ENCODE results near the gene DLG2. TPM values are rescaled to one million over a fixed set of nuclear protein-coding genes. Genes with fewer than 3 reads are reported as not detected.
"Not testable (repeated sequence)": the region's sequence is repeated elsewhere in the genome, so short reads cannot be mapped to it uniquely, and the experiment has no call there.

Gene DLG2
- total RNA-seq, 1 experiment from 2014 or later, result 1.8 TPM

- no peak for DNase-seq
- Histone ChIP-seq H3K27me3 (ENCODE audit: control insufficient read depth, insufficient read depth, low read length) (no peaks in the 10 kb centered on the region), H3K4me3 (ENCODE audit: insufficient read depth, low read depth, low read length) (no peak overlapping the region), H3K36me3 (replicated peaks; ENCODE audit: control insufficient read depth, insufficient read depth, low read length) (no peaks in the 10 kb centered on the region)
Measured at GRCh38 chr11:85406316-85406715, 220.8 kb downstream of the DLG2 start.

GRCh38 chr11:85395515-85396055 lies 231.6 kb downstream of the DLG2 start:
- not testable (repeated sequence) for H3K36me3 ChIP-seq (replicated peaks; ENCODE audit: control insufficient read depth, insufficient read depth, low read length); DNase-seq; H3K27me3 ChIP-seq (ENCODE audit: control insufficient read depth, insufficient read depth, low read length); H3K4me3 ChIP-seq (ENCODE audit: insufficient read depth, low read depth, low read length)

DNA sequence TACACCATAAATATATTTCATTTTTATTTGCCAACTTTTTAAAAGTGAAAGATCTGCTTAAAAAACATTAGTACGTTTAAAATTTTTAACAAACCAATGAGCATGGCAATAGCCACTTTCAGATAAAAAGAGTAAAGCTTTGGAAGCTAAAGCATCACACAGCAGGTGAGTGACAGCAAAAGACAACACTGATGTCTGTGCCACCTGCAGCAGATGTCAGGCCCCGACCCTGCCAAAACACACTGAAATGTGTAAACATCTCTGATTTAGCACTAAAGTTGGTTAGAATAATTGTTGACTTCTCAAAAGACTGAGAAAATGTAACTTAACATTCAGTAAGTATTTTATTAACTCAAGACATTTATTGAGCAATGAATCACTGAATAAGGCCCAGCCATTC lies 232.9 kb downstream of the DLG2 start:
- Histone ChIP-seq H3K27me3 (ENCODE audit: control insufficient read depth, insufficient read depth, low read length) (no peaks in the 10 kb centered on the region; the same call in 1 of the 2 replicates), H3K36me3 (replicated peaks; ENCODE audit: control insufficient read depth, insufficient read depth, low read length) (no peaks in the 10 kb centered on the region), H3K4me3 (ENCODE audit: insufficient read depth, low read depth, low read length) (no peak overlapping the region)
- DNase-seq, result no peak

GRCh38 chr11:85391141-85391540 lies 236.0 kb downstream of the DLG2 start:
- H3K36me3 ChIP-seq (replicated peaks; ENCODE audit: control insufficient read depth, insufficient read depth, low read length), result no peaks in the 10 kb centered on the region
- DNase-seq, result no peak
- H3K4me3 ChIP-seq (ENCODE audit: insufficient read depth, low read depth, low read length), result no peak overlapping the region
- no peaks in the 10 kb centered on the region; the same call in 1 of the 2 replicates for H3K27me3 ChIP-seq (ENCODE audit: control insufficient read depth, insufficient read depth, low read length)

GRCh38 chr11:85385547-85385946 lies 241.6 kb downstream of the DLG2 start:
- no peaks in the 10 kb centered on the region for H3K27me3 ChIP-seq (ENCODE audit: control insufficient read depth, insufficient read depth, low read length)

DNA sequence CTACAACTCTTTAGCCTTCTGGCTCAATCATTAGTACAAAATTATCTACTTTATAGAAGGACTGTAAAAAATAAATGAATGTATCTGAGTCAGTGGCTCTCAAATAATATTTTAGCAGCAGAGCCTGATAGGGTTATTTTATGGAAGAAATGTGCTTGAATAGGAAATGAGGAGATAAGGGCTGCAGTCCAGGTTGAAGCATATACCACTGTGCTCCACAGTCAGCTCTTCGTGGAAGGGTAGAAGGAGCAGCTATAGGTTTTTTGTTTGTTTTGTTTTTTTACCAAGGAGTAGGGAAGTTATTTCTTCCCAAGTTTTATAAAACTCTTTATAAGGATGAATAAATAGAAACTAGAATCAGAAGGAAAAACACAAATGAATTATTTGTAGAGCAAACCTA lies 242.0 kb downstream of the DLG2 start:
- DNase-seq, result no peak
- Histone ChIP-seq H3K4me3 (ENCODE audit: insufficient read depth, low read depth, low read length) (no peak overlapping the region), H3K36me3 (replicated peaks; ENCODE audit: control insufficient read depth, insufficient read depth, low read length) (no peaks in the 10 kb centered on the region), H3K27me3 (ENCODE audit: control insufficient read depth, insufficient read depth, low read length) (no peaks in the 10 kb centered on the region)

More at GRCh38 chr11:85385547-85385946, 241.6 kb downstream of the DLG2 start:
- no peaks in the 10 kb centered on the region for H3K36me3 ChIP-seq (replicated peaks; ENCODE audit: control insufficient read depth, insufficient read depth, low read length)
- no peak for DNase-seq
- no peak overlapping the region for H3K4me3 ChIP-seq (ENCODE audit: insufficient read depth, low read depth, low read length)

GRCh38 chr11:85379066-85379465 lies 248.1 kb downstream of the DLG2 start:
- no peaks in the 10 kb centered on the region for H3K36me3 ChIP-seq (replicated peaks; ENCODE audit: control insufficient read depth, insufficient read depth, low read length)

DNA sequence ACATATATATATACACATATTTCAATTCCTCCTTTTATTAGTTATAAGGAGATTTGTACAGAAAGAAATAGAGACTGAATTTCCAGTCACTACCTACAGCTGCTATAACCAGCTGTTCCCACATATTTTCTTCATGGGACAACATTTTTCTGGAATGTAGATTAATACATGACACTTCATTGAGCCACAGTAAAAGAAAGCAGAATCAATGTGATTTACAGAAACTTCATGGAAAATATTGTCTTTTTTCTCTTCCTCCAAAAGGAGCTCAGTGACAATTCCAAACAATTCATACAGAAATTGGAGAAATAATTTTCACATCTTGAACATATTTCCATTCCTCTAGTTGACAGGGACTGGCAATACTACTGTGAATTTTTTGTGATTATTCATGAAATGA lies 249.2 kb downstream of the DLG2 start:
- Histone ChIP-seq H3K27me3 (ENCODE audit: control insufficient read depth, insufficient read depth, low read length) (no peaks in the 10 kb centered on the region), H3K36me3 (replicated peaks; ENCODE audit: control insufficient read depth, insufficient read depth, low read length) (no peaks in the 10 kb centered on the region)
- DNase-seq, result no peak

More at GRCh38 chr11:85379066-85379465, 248.1 kb downstream of the DLG2 start:
- Histone ChIP-seq H3K4me3 (ENCODE audit: insufficient read depth, low read depth, low read length) (no peak overlapping the region), H3K27me3 (ENCODE audit: control insufficient read depth, insufficient read depth, low read length) (no peaks in the 10 kb centered on the region)
- no peak for DNase-seq

DNA sequence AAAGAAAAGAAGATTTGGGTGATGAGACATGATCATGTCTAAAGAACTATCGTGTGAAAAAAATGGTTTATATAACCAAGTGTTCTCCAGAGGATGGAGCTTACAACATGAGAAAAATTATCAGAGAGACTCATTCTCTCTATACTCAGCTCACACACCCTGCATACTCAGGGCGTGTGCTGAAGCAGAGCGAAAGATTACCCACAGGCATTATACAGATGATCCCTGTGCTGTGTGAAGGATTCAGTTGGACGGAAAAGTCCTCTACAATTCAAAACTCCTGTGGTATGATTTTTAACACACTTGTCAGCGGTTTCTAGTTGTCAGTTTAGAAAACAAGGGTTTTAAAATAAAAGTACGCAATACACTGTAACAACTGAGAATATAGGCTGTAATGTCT lies 267.3 kb downstream of the DLG2 start:
- H3K4me3 ChIP-seq (ENCODE audit: insufficient read depth, low read depth, low read length), result no peak overlapping the region
- H3K27me3 ChIP-seq (ENCODE audit: control insufficient read depth, insufficient read depth, low read length), result no peaks in the 10 kb centered on the region
- H3K36me3 ChIP-seq (replicated peaks; ENCODE audit: control insufficient read depth, insufficient read depth, low read length), result no peaks in the 10 kb centered on the region
- no peak for DNase-seq

More for the DNA sequence above, 249.2 kb downstream of the DLG2 start:
- H3K4me3 ChIP-seq (ENCODE audit: insufficient read depth, low read depth, low read length), result no peak overlapping the region

DNA sequence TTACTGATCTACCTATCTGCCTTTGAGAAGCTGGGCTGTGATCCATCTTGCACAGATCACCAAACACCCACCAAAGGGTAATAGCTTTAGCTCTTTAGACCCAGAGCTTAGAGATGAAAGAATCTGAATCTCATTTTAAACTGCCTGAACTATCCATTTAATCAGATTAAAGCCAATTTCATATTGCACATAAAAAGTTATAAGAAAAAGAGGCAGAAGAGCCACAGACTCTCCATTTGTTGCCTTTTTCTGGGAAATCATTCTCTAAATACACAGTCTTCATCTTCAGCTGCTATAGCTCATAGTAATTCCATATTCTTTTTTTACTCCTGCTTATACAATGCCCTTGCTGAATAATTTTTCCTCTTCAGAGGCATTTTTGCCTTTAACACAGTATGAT lies 271.2 kb downstream of the DLG2 start:
- H3K27me3 ChIP-seq (ENCODE audit: control insufficient read depth, insufficient read depth, low read length), result no peaks in the 10 kb centered on the region
- H3K4me3 ChIP-seq (ENCODE audit: insufficient read depth, low read depth, low read length), result no peak overlapping the region
- no peaks in the 10 kb centered on the region for H3K36me3 ChIP-seq (replicated peaks; ENCODE audit: control insufficient read depth, insufficient read depth, low read length)
- no peak for DNase-seq

DNA sequence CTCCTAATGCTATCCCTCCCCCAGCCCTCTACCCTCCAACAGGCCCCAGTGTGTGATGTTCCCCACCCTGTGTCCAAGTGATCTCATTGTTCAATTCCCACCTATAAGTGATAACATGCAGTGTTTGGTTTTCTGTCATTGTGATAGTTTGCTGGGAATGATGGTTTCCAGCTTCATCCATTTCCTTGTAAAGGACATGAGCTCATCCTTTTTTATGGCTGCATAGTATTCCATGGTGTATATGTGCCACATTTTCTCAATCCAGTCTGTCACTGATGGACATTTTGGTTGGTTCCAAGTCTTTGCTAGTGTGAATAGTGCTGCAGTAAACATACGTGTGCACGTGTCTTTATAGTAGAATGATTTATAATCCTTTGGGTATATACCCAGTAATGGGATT lies 277.6 kb downstream of the DLG2 start:
- H3K36me3 ChIP-seq (replicated peaks; ENCODE audit: control insufficient read depth, insufficient read depth, low read length); DNase-seq; H3K4me3 ChIP-seq (ENCODE audit: insufficient read depth, low read depth, low read length); H3K27me3 ChIP-seq (ENCODE audit: control insufficient read depth, insufficient read depth, low read length): not testable (repeated sequence)

DNA sequence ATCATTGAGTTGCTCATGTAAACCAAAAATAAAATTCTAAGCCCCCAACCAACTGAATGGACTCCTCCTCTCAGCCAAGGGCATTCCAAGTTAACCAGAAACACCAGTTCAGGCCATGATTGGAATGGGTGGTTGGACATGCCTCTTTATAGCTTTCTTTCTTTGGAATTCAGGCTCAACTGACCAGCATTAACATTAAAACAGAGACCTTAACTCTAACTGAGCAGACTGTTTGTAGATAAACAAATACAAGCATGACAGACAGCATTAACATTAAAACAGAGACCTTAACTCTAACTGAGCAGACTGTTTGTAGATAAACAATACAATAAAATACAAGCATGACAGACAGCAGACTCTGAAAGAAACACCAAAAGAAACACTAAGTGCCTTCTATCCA lies 278.2 kb downstream of the DLG2 start:
- no peak overlapping the region for H3K4me3 ChIP-seq (ENCODE audit: insufficient read depth, low read depth, low read length)
- no peaks in the 10 kb centered on the region for H3K36me3 ChIP-seq (replicated peaks; ENCODE audit: control insufficient read depth, insufficient read depth, low read length)
- no peak for DNase-seq
- H3K27me3 ChIP-seq (ENCODE audit: control insufficient read depth, insufficient read depth, low read length), result no peaks in the 10 kb centered on the region

DNA sequence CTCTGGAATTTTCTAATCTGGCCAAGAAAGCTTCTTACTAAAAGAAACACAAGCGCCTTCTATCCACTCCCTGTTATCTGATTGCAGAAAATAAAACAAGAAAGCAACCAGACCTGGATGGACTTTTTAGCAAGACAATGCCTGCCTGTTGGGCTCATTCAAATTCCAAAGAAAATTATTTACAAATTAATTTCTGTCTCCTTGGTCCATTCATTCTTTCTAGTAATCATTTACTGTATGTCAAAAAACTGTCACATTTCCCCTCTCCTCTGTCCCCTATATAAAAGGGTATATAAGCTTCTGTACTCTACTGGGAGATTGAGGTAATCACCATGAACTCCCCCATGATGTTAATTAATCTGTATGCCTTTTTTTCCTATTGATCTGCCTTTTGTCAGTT lies 279.9 kb downstream of the DLG2 start:
- Histone ChIP-seq H3K27me3 (ENCODE audit: control insufficient read depth, insufficient read depth, low read length) (no peaks in the 10 kb centered on the region), H3K4me3 (ENCODE audit: insufficient read depth, low read depth, low read length) (no peak overlapping the region), H3K36me3 (replicated peaks; ENCODE audit: control insufficient read depth, insufficient read depth, low read length) (no peaks in the 10 kb centered on the region)
- peak; percentile 13 for DNase-seq

GRCh38 chr11:85346484-85346883 lies 280.7 kb downstream of the DLG2 start:
- Histone ChIP-seq H3K4me3 (ENCODE audit: insufficient read depth, low read depth, low read length) (no peak overlapping the region), H3K36me3 (replicated peaks; ENCODE audit: control insufficient read depth, insufficient read depth, low read length) (no peaks in the 10 kb centered on the region), H3K27me3 (ENCODE audit: control insufficient read depth, insufficient read depth, low read length) (no peaks in the 10 kb centered on the region)
- DNase-seq, result no peak

DNA sequence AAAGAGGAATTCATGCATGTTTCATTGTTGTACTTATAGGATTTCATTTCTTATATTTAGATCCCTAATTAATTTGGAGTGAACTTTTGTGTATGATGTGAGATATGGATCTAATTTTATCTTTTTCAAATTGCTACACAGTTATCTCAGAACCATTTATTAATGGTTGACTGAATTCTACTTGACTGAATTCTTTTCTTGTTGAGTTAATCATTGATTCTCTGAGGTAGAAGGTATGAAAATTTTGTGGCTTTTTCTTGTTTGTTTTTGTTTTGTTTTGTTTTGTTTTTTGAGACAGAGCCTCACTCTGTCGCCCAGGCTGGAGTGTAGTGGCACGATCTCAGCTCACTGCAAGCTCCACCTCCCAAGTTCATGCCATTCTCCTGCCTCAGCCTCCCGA lies 286.3 kb downstream of the DLG2 start:
- DNase-seq; H3K27me3 ChIP-seq (ENCODE audit: control insufficient read depth, insufficient read depth, low read length); H3K36me3 ChIP-seq (replicated peaks; ENCODE audit: control insufficient read depth, insufficient read depth, low read length); H3K4me3 ChIP-seq (ENCODE audit: insufficient read depth, low read depth, low read length): not testable (repeated sequence)

- H3K4me3 ChIP-seq (ENCODE audit: insufficient read depth, low read depth, low read length), result no peak overlapping the region
- no peaks in the 10 kb centered on the region for H3K36me3 ChIP-seq (replicated peaks; ENCODE audit: control insufficient read depth, insufficient read depth, low read length)
- no peaks in the 10 kb centered on the region for H3K27me3 ChIP-seq (ENCODE audit: control insufficient read depth, insufficient read depth, low read length)
- DNase-seq, result no peak
Measured at GRCh38 chr11:85318573-85318972, 308.6 kb downstream of the DLG2 start.

Data from H7 (cell line).